HCT116 (cell line): ENCODE results near the gene RTN4IP1.

Source experiments
- CBX3 ChIP-seq: IDR thresholded peaks from 2 replicates; pipeline ENCODE4 v1.6.1; 2012; ENCODE audit warnings: low read depth
- EGR1 ChIP-seq: IDR thresholded peaks from 2 replicates; pipeline ENCODE4 v1.6.1; 2012; ENCODE audit warnings: low read depth
- EZH2 ChIP-seq: fragments of 200-600 bp; sonication (generic); IDR thresholded peaks from 2 replicates; pipeline ENCODE4 v1.6.1; 2017; ENCODE audit warnings: antibody characterized with exemption, mixed run types
- EZH2phosphoT487 ChIP-seq: fragments of 200-600 bp; IDR thresholded peaks from 2 replicates; pipeline ENCODE4 v1.6.1; 2018; ENCODE audit warnings: antibody characterized with exemption, borderline replicate concordance
- JUND ChIP-seq: IDR thresholded peaks from 2 replicates; pipeline ENCODE4 v1.6.1; 2012
- POLR2A ChIP-seq: IDR thresholded peaks from 2 replicates; pipeline ENCODE4 v1.7.0; 2011; ENCODE audit warnings: borderline replicate concordance; ENCODE audit not compliant: insufficient read depth, insufficient read length; ENCODE audit errors: extremely low read depth
- POLR2AphosphoS5 ChIP-seq: IDR thresholded peaks from 2 replicates; pipeline ENCODE4 v1.6.1; 2011; ENCODE audit warnings: mild to moderate bottlenecking, low read depth, low read length, moderate library complexity
- SIN3A ChIP-seq: IDR thresholded peaks from 2 replicates; pipeline ENCODE4 v1.6.1; 2012; ENCODE audit warnings: low read depth
- SP1 ChIP-seq: IDR thresholded peaks from 2 replicates; pipeline ENCODE4 v1.6.1; 2012; ENCODE audit warnings: low read depth
- SRF ChIP-seq: IDR thresholded peaks from 2 replicates; pipeline ENCODE4 v1.6.1; 2012; ENCODE audit warnings: low read depth
- TF ChIP-seq, protein P1 (sequence below), 3 experiments: fragments of 200-600 bp in 1 of 3; sonication (generic) in 1 of 3; IDR thresholded peaks in 2 of 3; conservative IDR thresholded peaks in 1 of 3; 2 replicates each; pipeline ENCODE4 v1.5.1; 2012 to 2017; ENCODE audit warnings: low read depth in 2 of 3, low read length in 2 of 3, antibody characterized with exemption in 1 of 3, borderline replicate concordance in 1 of 3, control low read depth in 1 of 3, mild to moderate bottlenecking in 1 of 3, mixed read lengths in 1 of 3, mixed run types in 1 of 3, moderate library complexity in 1 of 3; ENCODE audit not compliant: insufficient read depth in 1 of 3
- TF ChIP-seq, protein P2 (sequence below): IDR thresholded peaks from 2 replicates; pipeline ENCODE4 v1.6.1; 2012
- TF ChIP-seq, protein P3 (sequence below): IDR thresholded peaks from 2 replicates; pipeline ENCODE4 v1.6.1; 2012; ENCODE audit warnings: low read depth

DNA sequence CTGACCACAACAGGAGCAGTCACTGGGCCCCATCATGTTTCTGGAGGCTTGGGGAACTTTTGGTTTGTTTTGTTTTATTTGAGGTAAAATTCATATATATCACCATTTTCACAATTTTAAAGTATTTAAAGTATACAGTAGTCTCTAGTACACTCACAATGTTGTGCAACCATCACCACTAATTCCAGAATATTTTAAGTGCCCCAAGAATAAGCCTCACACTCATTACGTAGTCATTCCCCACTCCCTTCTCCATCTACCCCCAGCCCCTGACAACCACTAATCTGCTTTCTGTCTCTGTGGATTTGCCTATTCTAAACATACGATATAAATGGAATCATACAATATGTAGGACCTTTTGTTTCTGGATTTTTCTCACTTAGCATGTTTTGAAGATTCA, 29.0 kb downstream of the RTN4IP1 start:
- TF ChIP-seq POLR2AphosphoS5 (no peak), POLR2A (no peak), SP1 (no peak), EZH2 (no peak), SIN3A (no peak), JUND (no peak), CBX3 (no peak), SRF (no peak), EGR1 (no peak), EZH2phosphoT487 (no peak)
- TF ChIP-seq, protein P1, sequence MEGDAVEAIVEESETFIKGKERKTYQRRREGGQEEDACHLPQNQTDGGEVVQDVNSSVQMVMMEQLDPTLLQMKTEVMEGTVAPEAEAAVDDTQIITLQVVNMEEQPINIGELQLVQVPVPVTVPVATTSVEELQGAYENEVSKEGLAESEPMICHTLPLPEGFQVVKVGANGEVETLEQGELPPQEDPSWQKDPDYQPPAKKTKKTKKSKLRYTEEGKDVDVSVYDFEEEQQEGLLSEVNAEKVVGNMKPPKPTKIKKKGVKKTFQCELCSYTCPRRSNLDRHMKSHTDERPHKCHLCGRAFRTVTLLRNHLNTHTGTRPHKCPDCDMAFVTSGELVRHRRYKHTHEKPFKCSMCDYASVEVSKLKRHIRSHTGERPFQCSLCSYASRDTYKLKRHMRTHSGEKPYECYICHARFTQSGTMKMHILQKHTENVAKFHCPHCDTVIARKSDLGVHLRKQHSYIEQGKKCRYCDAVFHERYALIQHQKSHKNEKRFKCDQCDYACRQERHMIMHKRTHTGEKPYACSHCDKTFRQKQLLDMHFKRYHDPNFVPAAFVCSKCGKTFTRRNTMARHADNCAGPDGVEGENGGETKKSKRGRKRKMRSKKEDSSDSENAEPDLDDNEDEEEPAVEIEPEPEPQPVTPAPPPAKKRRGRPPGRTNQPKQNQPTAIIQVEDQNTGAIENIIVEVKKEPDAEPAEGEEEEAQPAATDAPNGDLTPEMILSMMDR (IDR thresholded peaks at IDR 0.05 in 2 of 3, conservative IDR thresholded peaks at IDR 0.05 in 1 of 3; ENCODE audit: borderline replicate concordance in 1 of 3, insufficient read depth in 1 of 3, low read depth in 2 of 3, low read length in 2 of 3), result no peak
- TF ChIP-seq, protein P2, sequence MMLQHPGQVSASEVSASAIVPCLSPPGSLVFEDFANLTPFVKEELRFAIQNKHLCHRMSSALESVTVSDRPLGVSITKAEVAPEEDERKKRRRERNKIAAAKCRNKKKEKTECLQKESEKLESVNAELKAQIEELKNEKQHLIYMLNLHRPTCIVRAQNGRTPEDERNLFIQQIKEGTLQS, result no peak
- TF ChIP-seq, protein P3, sequence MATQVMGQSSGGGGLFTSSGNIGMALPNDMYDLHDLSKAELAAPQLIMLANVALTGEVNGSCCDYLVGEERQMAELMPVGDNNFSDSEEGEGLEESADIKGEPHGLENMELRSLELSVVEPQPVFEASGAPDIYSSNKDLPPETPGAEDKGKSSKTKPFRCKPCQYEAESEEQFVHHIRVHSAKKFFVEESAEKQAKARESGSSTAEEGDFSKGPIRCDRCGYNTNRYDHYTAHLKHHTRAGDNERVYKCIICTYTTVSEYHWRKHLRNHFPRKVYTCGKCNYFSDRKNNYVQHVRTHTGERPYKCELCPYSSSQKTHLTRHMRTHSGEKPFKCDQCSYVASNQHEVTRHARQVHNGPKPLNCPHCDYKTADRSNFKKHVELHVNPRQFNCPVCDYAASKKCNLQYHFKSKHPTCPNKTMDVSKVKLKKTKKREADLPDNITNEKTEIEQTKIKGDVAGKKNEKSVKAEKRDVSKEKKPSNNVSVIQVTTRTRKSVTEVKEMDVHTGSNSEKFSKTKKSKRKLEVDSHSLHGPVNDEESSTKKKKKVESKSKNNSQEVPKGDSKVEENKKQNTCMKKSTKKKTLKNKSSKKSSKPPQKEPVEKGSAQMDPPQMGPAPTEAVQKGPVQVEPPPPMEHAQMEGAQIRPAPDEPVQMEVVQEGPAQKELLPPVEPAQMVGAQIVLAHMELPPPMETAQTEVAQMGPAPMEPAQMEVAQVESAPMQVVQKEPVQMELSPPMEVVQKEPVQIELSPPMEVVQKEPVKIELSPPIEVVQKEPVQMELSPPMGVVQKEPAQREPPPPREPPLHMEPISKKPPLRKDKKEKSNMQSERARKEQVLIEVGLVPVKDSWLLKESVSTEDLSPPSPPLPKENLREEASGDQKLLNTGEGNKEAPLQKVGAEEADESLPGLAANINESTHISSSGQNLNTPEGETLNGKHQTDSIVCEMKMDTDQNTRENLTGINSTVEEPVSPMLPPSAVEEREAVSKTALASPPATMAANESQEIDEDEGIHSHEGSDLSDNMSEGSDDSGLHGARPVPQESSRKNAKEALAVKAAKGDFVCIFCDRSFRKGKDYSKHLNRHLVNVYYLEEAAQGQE, result no peak
